Measurements from ENCODE around the gene DYNC1H1.

- TF ChIP-seq CTCF (IDR thresholded peaks at IDR 0.05) (no peak), EZH2 (IDR thresholded peaks at IDR 0.05; ENCODE audit: borderline replicate concordance, insufficient read depth, low read depth, low read length, poor library complexity, severe bottlenecking) (no peak)
Observed at GRCh38 chr14:102005336-102005735, 41.0 kb downstream of the DYNC1H1 start.
